Colon (tissue), 2 donors: ENCODE measurements around the gene MYO3B.
"Not testable (repeated sequence)": the region's sequence is repeated elsewhere in the genome, so short reads cannot be mapped to it uniquely, and the experiment has no call there.

Source experiments
- FAIRE-seq: peaks from 2 replicates; lab custom pipeline; 2012; peaks lifted over from hg19 to GRCh38; lab: Jason Lieb, UNC
- donor health status: control.
- donor health status: control.

MYO3B gene

GRCh38 chr2:170567429-170567828 is 389.5 kb downstream of the MYO3B start:
- FAIRE-seq = no peak

- no peak for FAIRE-seq
Measured at GRCh38 chr2:170568511-170568910, 390.6 kb downstream of the MYO3B start.

- no peak for FAIRE-seq
Measured at GRCh38 chr2:170571612-170572011, 393.7 kb downstream of the MYO3B start.

GRCh38 chr2:170573671-170574070 is 395.7 kb downstream of the MYO3B start:
- FAIRE-seq = no peak

- FAIRE-seq = no peak
Measured at GRCh38 chr2:170576296-170576695, 398.3 kb downstream of the MYO3B start.

- FAIRE-seq = no peak
Measured at GRCh38 chr2:170577356-170577755, 399.4 kb downstream of the MYO3B start.

- no peak for FAIRE-seq
Measured at GRCh38 chr2:170578606-170579005, 400.7 kb downstream of the MYO3B start.

- no peak for FAIRE-seq
Measured at GRCh38 chr2:170579511-170579910, 401.6 kb downstream of the MYO3B start.

GRCh38 chr2:170582313-170582712 is 404.4 kb downstream of the MYO3B start:
- FAIRE-seq = no peak

GRCh38 chr2:170582751-170583463 is 405.0 kb downstream of the MYO3B start:
- no peak for FAIRE-seq

GRCh38 chr2:170585067-170585466 is 407.1 kb downstream of the MYO3B start:
- FAIRE-seq = no peak

GRCh38 chr2:170586571-170587095 is 408.7 kb downstream of the MYO3B start:
- no peak for FAIRE-seq

GRCh38 chr2:170587117-170587516 is 409.2 kb downstream of the MYO3B start:
- no peak for FAIRE-seq

- FAIRE-seq = no peak
Measured at GRCh38 chr2:170587922-170588321, 410.0 kb downstream of the MYO3B start.

GRCh38 chr2:170588729-170589128 is 410.8 kb downstream of the MYO3B start:
- FAIRE-seq = no peak

- no peak for FAIRE-seq
Measured at GRCh38 chr2:170596576-170596975, 418.6 kb downstream of the MYO3B start.

GRCh38 chr2:170598067-170598395 is 420.1 kb downstream of the MYO3B start:
- FAIRE-seq = no peak

GRCh38 chr2:170601489-170601888 is 423.5 kb downstream of the MYO3B start:
- FAIRE-seq = no peak

GRCh38 chr2:170605862-170606261 is 427.9 kb downstream of the MYO3B start:
- FAIRE-seq = no peak

- no peak for FAIRE-seq
Measured at GRCh38 chr2:170607171-170607570, 429.2 kb downstream of the MYO3B start.

- FAIRE-seq = no peak
Measured at GRCh38 chr2:170610615-170611014, 432.7 kb downstream of the MYO3B start.

GRCh38 chr2:170618948-170619347 is 441.0 kb downstream of the MYO3B start:
- FAIRE-seq = not testable (repeated sequence)

- FAIRE-seq = not testable (repeated sequence)
Measured at GRCh38 chr2:170635094-170635493, 457.1 kb downstream of the MYO3B start.

GRCh38 chr2:170639635-170640034 is 461.7 kb downstream of the MYO3B start:
- FAIRE-seq = no peak
